HG02970 (cell line): ENCODE measurements around the gene OSBPL8.
"Not testable (repeated sequence)": the region's sequence is repeated elsewhere in the genome, so short reads cannot be mapped to it uniquely, and the experiment has no call there.

ENCODE experiments used
- ATAC-seq: cut with Tn5 transposase; IDR thresholded peaks from one replicate; pipeline ENCODE4 v1.9.1; 2021; ENCODE audit warnings: mild to moderate bottlenecking, moderate library complexity, moderate number of reproducible peaks; ENCODE audit not compliant: unreplicated experiment, low FRiP score

OSBPL8 gene

DNA sequence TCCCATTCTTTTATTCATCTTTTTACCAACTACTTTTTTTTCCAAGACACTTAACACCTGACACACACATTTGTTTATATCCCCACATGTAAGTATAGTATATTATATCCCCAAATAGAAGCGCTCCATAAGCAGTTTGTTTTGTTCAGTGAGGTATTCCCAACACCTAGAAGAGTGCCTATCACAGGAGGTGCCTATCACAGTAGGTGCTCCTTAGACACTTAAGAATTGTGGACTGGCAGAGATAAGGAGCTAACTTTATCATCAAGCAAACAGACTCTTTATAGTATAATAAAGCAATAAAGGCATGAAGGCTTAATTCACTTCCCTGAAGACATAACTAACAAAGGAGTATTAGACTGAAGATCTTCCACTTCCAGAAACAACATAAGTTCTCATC, 29.1 kb downstream of the OSBPL8 start:
- ATAC-seq: no peak

DNA sequence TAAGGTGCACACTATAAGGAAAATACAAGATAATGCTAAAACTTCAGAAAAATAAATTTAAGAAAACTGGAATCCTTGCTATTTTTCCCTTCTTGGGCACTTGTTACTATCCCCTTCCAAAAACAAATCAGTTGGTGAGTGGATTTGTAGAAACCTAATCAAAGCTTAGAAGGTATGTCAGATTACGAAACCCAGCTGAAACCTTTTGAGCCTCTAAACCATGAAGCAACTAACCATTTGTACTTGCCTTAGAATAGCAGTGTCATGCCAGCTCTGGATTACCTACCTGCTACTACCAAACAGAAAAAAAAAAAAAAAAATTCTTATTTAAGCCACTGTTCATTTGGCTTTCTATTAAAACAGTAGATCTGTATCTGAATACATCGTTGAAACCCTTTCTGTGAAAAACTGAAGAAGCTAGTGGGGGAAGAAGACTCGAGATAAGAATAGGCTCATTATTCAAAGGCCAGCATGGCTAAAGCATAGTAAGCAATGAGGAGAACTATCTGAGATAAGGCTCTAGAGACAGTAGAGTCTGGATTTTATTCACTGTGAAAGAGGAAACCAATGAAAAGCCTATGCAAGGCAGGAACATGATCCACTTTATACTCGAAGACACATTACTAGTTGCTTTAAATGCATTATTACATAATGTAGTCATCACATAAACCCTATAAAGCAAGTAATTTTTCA, 30.2 kb downstream of the OSBPL8 start:
- ATAC-seq: no peak

DNA sequence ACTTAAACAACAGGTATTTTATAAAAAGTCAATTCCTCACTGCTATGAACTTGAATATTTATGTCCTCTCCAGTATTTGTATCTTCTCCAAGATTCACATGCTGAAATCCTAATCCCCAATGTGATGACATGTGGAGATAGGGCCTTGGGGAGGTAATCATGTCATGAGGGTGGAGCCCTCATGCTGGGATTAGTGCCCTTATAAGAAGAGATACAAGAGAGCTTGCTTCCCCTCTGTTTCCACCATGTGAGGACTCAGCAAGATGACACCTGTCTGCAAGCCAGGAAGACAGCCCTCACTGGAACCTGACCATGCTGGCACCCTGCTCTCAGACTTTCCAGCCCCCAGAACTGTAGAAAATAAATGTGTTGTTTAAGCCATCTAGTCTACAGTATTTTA, 36.2 kb downstream of the OSBPL8 start:
- ATAC-seq: no peak

DNA sequence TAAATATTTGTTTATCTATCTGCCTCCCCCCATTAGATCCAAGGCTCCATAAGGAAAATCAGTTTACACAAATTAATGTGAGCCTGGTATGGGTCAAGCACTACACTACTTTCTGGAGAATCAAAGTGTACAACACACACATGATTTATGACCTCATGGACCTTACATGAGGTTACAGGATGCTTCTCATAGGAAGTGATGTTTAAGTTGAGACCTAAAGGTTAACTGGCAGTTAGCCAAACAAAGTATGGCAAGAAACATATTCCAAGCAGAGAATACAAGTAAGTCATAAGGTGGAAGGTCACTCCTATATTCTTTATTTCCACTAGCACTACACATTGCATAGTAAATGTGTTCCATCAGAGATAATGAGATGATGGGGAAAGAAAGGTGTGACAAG, 39.2 kb downstream of the OSBPL8 start:
- no peak for ATAC-seq

DNA sequence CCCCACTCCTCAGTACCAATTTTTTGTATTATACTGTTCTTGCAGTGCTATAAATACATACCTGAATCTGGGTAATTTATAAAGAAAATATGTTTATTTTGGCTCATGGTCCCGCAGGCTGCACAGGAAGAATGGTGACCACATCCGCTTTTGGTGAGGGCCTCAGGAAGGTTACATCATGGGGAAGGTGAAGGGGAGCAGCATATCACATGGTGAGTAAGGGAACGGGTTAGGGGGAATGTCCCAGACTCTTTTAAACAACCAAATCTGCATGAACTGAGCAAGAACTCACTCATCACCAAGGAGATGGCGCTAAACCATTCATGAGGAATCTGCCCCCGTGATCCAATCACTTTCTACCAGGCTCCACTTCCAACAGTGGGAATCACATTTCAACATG, 40.0 kb downstream of the OSBPL8 start:
- no peak for ATAC-seq

DNA sequence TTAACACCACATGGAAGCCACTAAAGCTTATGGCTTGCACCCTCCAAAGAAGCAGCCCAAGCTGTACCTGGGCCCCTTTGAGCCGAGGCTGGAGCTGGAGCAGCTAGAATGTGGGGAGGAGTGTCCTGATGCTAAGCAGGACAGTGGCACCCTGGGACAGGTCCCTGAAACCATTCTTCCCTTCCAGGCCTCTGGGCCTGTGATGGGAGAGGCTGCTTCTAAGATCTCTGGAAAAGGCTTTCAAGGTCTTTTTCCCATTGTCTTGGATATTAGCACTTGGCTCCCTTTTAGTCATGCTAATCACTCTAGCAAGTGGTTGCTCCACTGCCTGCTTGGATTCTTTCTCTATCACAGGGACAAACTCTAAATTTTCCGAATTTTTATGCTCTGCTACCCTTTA, 40.9 kb downstream of the OSBPL8 start:
- no peak for ATAC-seq

DNA sequence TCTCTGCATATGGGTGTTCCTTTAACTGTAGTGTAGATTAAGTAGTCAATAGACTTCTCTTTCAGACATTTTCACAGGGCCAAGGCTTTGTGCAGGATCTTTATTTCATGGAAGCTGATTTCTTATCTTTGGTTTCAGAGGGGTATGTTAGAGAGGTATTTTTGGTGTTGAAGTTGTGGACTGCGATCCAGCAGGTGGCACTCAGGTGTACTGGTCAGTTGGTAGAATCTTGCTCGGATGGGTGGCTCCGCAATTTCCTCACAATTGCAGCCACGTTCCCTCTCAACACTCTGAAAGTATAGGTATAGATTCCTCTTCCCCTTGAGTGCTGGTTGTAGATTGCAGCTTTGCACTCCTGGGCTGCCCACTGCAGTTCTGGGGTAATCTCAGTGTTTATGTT, 44.3 kb downstream of the OSBPL8 start:
- ATAC-seq: no peak

DNA sequence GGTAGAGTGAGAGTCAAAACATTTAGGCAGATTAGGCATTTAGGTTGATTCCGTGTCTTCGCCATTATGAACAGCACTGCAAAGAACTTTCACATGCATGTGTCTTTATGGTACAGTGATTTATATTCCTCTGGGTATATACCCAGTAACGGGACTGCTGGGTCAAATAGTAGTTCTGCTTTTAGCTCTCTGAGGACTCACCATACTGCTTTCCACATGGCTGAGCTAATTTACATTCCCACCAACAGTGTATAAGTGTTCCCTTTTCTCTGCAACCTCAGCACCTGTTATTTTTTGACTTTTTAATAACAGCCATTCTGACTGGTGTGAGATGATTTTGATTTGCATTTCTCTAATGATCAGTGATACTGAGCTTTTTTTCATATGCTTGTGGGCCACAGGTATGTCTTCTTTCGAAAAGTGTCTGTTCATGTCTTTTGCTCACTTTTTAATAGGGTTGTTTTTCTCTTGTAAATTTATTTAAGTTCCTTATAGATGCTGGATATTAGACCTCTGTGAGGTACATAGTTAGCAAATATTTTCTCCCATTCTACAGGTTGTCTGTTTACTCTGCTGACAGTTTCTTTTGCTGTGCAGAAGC, 48.4 kb downstream of the OSBPL8 start:
- ATAC-seq: peak; percentile 79

DNA sequence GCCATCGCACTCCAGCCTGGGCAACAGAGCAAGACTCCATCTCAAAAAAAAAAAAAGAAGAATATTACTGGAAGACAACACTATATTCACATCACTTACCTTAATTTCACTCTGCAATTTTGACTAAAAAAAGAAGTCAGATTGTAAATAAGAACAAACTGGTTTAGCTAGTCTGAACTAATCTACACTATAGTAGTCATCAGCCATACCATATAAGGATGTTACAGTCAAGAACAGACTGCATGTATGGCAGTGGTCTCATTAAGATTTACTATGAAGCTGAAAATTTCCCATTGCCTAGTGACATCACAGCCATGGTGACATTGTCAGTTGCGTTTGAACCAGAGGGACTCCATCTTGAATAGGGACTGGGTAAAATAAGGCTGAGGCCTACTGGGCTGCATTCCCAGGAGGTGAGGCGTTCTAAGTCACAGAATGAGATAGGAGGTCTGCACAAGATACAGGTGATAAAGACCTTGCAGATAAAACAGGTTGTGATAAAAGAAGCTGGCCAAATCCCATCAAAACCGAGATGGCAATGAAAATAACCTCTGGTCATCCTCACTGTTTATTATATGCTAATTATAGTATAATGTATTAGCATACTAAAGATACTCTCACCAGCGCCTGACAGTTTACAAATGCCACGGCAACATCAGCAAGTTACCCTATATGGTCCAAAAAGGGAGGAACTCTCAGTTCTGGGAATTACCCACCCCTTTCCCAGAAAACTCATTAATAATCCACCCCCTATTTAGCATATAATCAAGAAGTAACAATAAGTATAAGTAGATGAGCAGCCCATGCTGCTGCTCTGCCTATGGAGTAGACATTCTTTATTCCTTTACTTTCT, 51.2 kb downstream of the OSBPL8 start:
- no peak for ATAC-seq

DNA sequence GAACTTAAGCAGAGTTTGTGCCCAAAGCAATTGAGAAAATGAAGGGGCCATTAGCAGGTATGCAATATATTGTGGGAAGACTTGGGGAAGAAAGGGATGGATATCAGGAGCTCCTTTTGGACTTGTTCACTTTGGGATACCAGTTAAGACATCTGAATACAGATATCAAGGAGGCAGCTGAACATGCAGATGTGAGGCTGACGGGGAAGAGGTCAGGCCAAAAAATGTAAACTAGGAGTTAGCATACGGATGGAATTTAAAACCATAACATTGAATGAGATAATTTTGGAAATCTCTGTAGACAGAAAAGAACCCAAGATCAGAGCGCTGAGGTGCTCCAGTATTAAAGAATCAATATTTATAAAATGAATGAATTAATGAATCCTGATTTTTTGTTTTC, 53.4 kb downstream of the OSBPL8 start:
- no peak for ATAC-seq

DNA sequence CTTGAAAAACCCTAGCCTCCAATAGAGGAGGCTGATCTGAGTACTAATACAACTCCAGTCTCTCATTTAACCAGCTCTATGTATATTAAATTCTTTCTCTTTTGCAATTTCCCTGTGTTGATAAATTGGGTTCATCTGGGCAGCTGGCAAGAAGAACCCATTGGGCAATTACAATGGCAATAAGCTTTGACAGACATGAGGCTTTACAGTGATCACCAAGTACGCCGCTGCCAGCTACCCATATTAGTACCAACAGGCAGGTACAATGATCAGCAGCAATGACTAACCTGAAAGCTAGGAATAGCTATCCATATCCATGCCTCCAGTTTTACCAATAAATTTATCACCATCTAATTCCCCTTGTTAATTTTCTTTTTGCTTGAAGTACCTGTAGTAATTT, 54.5 kb downstream of the OSBPL8 start:
- ATAC-seq: no peak

DNA sequence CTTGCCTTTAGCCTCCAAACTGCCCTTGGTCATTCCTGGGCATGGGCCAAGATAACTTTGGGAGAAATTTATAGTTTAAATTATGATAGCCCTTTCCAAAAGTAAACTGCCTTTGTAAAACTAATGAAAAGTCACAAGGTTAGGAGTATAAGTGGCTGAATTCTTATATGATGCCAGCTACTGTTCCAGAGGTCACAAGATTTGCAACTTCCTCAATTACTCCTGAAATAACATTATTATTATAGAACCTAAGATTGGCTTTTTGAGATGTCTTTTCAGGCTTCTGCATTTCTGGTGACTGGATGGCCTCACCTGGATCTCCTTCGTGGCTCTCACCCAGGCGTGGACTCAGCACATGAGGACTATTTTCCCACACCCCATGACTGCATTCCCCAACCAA, 55.0 kb downstream of the OSBPL8 start:
- no peak for ATAC-seq

DNA sequence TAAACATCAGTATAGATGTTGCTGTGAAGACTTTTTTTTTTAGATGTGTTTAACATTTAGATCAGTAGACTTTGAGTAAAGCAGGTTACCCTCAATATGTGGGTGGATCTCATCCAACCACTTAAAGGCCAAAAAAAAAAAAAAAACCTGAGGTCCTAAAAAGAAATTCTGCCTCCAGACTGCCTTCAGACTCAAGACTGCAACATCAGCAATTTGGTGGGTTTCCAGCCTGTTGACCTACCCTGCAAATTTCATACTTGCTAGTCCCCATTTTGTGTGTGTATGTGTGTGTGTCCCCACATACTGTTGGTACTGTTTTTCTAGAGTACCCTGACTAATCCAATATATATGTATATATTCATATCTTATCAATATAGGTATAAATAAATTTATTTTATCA, 55.6 kb downstream of the OSBPL8 start:
- ATAC-seq: no peak

DNA sequence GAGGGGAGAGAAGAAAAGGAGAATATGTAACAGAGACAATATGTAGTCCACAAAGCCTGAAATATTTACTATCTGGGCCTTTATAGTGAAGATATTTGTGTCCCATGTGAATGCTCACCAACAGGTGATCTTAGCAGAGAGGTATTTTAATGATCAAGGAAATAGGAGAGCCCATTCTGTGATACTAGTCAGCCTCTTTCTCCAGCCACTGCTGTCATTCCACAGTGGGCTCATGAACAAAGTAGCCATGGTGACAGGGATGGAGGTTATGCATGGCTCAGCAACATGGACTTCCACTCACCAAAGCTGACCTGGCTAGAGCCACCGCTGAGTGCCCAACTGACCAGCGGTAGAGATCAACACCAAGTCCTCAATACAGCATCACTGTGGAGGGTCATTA, 58.2 kb downstream of the OSBPL8 start:
- ATAC-seq: no peak

DNA sequence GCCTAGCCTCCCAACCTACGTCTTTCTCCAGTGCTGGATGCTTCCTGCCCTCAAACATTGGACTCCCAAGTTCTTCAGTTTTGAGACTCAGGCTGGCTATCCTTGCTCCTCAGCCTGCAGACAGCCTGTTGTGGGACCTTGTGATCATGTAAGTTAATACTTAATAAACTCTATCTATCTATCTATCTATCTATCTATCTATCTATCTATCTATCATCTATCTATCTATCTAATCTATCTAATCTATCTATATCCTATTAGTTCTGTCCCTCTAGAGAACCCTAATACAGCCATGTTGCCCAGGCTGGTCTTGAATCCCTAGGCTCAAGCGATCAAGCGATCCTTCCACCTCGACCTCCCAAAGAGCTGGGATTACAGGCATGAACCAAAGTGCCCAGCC, 60.4 kb downstream of the OSBPL8 start:
- not testable (repeated sequence) for ATAC-seq

DNA sequence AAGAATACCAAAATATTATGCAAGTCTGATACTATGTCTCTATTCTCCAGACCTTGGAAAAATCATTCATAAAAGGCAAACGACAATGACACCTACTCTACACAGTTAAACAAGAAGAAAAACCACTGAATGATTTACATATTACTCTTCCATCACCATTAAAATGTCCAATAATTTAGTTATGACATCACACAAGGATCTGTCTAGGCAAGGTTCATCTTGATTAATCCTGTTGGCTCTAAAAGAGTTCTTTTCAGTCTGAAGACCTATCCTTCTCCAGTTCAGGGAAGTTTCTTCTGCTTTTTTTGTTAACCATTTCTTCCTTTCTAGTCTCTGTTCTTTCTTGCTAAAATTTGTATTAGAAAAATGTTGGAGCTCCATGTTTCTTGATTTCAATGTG, 64.0 kb downstream of the OSBPL8 start:
- ATAC-seq: no peak

DNA sequence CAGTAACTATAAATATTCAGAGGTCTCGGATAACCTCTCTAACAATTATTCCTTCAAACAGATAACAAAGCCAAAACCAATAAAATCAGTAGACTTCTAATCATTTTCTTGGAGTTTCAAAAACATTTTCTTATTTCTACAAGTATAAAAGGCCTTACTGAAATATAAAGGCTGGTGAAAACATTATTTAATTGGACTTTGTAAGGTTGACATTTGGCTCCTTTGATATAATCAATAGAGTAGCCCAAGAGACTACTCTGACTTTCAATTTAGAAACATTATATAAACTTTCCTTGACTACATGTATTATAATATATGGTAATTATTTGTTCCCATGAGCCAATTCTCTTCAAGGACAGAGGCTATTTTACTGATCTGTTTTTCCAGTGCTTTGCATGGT, 68.3 kb downstream of the OSBPL8 start:
- no peak for ATAC-seq

DNA sequence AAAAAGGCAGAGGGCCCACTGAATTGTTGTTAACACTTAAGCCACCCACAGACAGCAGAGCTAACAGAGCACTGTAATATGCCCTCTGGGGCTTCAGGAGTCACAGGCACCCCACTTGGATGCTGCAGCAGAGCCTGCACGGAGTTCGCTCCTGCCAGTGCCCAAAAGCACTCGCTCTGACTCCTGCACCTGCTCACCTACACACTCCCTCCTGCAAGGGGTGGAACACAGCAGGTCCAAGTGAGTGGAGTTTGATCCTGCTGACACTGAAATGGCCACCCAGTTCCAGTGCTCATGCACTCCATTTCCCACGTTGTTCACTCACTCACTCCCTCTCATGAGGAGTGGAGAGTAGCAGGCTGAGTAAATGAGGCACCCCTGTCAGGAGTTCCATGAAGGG, 68.8 kb downstream of the OSBPL8 start:
- ATAC-seq: no peak

DNA sequence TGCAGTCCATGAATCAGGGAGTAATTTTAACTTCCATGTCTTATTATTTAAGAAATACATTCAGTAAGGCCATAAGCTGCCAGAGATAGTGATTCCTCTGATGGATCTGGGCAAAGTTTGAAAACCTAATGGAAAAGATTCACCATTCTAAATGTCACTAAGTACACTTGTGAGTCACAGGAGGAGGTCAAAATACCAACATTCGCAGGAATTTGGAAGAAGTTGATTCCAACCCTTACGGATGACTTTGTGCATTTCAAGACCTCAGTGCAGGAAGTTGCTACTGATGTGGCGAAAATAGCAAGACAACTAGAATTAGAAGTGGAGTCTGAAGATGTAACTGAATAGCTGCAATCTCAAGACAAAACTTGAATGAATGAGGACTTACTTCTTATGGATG, 69.8 kb downstream of the OSBPL8 start:
- no peak for ATAC-seq

DNA sequence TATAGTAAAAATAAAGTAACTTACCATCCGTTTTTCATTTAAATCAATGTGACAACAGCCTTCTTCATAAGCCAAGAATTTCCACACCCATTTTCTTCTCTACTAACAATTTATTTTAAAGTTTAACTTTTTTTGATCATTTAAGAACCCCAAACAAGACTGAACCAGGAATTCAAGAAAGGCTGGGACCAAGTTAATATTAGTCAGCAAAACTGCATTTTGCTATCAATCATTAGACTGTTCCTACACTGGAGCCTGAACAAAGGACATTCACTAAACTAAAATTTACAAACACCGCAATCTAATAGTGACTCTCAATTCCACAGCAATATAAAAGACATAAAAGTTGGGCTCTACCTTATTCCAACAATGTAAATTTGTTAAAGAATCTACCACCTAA, 73.6 kb downstream of the OSBPL8 start:
- ATAC-seq: no peak

DNA sequence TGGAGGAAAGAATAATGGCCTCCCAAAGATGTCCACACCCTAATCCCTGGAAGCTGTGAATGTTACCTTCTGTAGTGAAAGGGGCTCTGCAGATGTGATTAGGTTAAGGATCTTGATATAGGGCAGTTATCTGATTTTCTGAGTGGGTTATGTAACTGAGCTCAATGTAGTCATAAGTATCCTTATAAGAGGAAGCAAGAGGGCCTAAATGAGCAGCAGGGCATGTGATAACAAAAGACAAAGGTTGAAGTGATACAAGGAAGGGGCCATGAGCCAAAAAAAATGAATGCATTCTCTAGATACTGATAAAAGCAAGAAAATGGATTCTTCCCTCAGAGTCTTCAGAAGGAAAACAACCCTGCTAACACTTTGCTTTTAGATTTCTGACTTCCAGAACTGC, 78.8 kb downstream of the OSBPL8 start:
- no peak for ATAC-seq

DNA sequence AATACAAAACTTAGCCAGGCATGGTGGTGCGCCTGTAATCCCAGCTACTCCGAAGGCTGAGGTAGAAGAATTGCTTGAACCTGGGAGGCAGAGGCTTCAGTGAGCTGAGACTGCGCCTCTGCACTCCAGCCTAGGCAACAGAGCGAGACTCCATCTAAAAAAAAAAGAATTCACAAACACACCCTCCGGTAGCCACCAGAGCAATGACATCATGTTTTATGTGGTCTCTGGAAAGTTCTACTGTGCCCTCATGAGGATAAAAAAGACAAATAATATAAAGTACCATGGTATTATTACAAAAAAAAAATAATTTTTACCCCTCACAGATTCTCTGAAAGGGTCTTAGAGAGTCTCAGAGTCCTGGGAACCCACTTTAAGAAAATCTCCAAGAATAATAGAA, 81.5 kb downstream of the OSBPL8 start:
- no peak for ATAC-seq
